RCC 7860 (cell line): ENCODE data around the gene TRPT1.

ENCODE experiments used
- DNase-seq: peaks from one replicate; pipeline ENCODE4 v3.0.0-alpha.2; 2015; ENCODE audit warnings: low spot score
- FAIRE-seq: peaks from 2 replicates; lab custom pipeline; 2012; peaks lifted over from hg19 to GRCh38; lab: Jason Lieb, UNC

The TRPT1 gene

GRCh38 chr11:64210301-64211020 lies 15.5 kb downstream of the TRPT1 start:
- DNase-seq: no peak
- FAIRE-seq: no peak

GRCh38 chr11:64209563-64209843 lies 16.5 kb downstream of the TRPT1 start:
- FAIRE-seq (no peak), DNase-seq (no peak)

- DNase-seq: no peak
- FAIRE-seq: no peak
These were observed 17.0 kb downstream of the TRPT1 start for GRCh38 chr11:64208796-64209562.

GRCh38 chr11:64208086-64208795 lies 17.7 kb downstream of the TRPT1 start:
- FAIRE-seq (no peak), DNase-seq (no peak)

- FAIRE-seq (no peak), DNase-seq (no peak)
These were observed 18.5 kb downstream of the TRPT1 start for GRCh38 chr11:64207256-64208085.

- no peak for FAIRE-seq
- DNase-seq: no peak
These were observed 19.3 kb downstream of the TRPT1 start, which contains the start of gene FERMT3 for GRCh38 chr11:64206457-64207255. Gene FERMT3 (plus strand): TSS chr11:64206721. CDS start chr11:64207365, 644 bp downstream.

GRCh38 chr11:64204464-64204989 lies 21.5 kb downstream of the TRPT1 start:
- FAIRE-seq: no peak
- peak; percentile 63 for DNase-seq

- DNase-seq (no peak), FAIRE-seq (no peak)
These were observed 21.9 kb downstream of the TRPT1 start for GRCh38 chr11:64204080-64204440.

GRCh38 chr11:64203421-64204079 lies 22.4 kb downstream of the TRPT1 start:
- DNase-seq (no peak), FAIRE-seq (no peak)

GRCh38 chr11:64202992-64203391 lies 23.0 kb downstream of the TRPT1 start:
- DNase-seq (no peak), FAIRE-seq (no peak)

GRCh38 chr11:64201543-64201942 lies 24.4 kb downstream of the TRPT1 start:
- no peak for DNase-seq
- no peak for FAIRE-seq

GRCh38 chr11:64198511-64198910 lies 27.5 kb downstream of the TRPT1 start:
- FAIRE-seq: no peak
- DNase-seq: no peak

- FAIRE-seq: no peak
These were observed 29.4 kb downstream of the TRPT1 start for GRCh38 chr11:64196626-64197025.

GRCh38 chr11:64192434-64192833 lies 33.6 kb downstream of the TRPT1 start:
- DNase-seq (no peak), FAIRE-seq (no peak)

More at GRCh38 chr11:64196626-64197025, 29.4 kb downstream of the TRPT1 start:
- DNase-seq: no peak

- FAIRE-seq (no peak), DNase-seq (no peak)
These were observed 39.4 kb downstream of the TRPT1 start for GRCh38 chr11:64186492-64187165.

- DNase-seq: peak; percentile 99
- FAIRE-seq: peak; percentile 87
These were observed 40.1 kb downstream of the TRPT1 start, which contains the start of gene STIP1 for GRCh38 chr11:64185693-64186491. Gene STIP1 (plus strand): TSS chr11:64186171. CDS start chr11:64186262, 91 bp downstream.

- DNase-seq (no peak), FAIRE-seq (no peak)
These were observed 40.8 kb downstream of the TRPT1 start for GRCh38 chr11:64185175-64185692.

GRCh38 chr11:64183890-64184289 lies 42.1 kb downstream of the TRPT1 start:
- FAIRE-seq (no peak), DNase-seq (no peak)
